GM23338 (cell line): ENCODE measurements around the gene MIR17HG.

Experiments
- EZH2 ChIP-seq: fragments of 200-600 bp; sonication (generic); IDR thresholded peaks from one replicate; pipeline ENCODE4 v1.8.0; 2017; ENCODE audit warnings: antibody characterized with exemption, mild to moderate bottlenecking, low read depth; ENCODE audit not compliant: unreplicated experiment
- EZH2phosphoT487 ChIP-seq: fragments of 200-600 bp; sonication (generic); IDR thresholded peaks from one replicate; pipeline ENCODE4 v1.8.1; 2018; ENCODE audit warnings: antibody characterized with exemption; ENCODE audit not compliant: unreplicated experiment
- POLR2AphosphoS5 ChIP-seq: IDR thresholded peaks from 2 replicates; pipeline ENCODE4 v1.6.1; 2016; ENCODE audit warnings: antibody characterized with exemption, low read depth
- STAT1 ChIP-seq: IDR thresholded peaks from one replicate; pipeline ENCODE4 v1.6.1; 2016; ENCODE audit warnings: antibody characterized with exemption; ENCODE audit not compliant: unreplicated experiment
- TF ChIP-seq, protein P1 (sequence below), 2 experiments: fragments of 200-600 bp in 1 of 2; sonication (generic) in 1 of 2; conservative IDR thresholded peaks; 2 replicates each; pipeline versions ENCODE4 v1.5.1 to v1.6.1; 2016 to 2017; ENCODE audit warnings: antibody characterized with exemption in 2 of 2, low read depth in 2 of 2, mild to moderate bottlenecking in 2 of 2, moderate library complexity in 1 of 2
- TF ChIP-seq, protein P2 (sequence below): IDR thresholded peaks from one replicate; pipeline ENCODE4 v1.6.1; 2018; ENCODE audit warnings: antibody characterized with exemption; ENCODE audit not compliant: unreplicated experiment
- TF ChIP-seq, protein P3 (sequence below): IDR thresholded peaks from 2 replicates; pipeline ENCODE4 v1.6.1; 2016; ENCODE audit warnings: antibody characterized with exemption

DNA sequence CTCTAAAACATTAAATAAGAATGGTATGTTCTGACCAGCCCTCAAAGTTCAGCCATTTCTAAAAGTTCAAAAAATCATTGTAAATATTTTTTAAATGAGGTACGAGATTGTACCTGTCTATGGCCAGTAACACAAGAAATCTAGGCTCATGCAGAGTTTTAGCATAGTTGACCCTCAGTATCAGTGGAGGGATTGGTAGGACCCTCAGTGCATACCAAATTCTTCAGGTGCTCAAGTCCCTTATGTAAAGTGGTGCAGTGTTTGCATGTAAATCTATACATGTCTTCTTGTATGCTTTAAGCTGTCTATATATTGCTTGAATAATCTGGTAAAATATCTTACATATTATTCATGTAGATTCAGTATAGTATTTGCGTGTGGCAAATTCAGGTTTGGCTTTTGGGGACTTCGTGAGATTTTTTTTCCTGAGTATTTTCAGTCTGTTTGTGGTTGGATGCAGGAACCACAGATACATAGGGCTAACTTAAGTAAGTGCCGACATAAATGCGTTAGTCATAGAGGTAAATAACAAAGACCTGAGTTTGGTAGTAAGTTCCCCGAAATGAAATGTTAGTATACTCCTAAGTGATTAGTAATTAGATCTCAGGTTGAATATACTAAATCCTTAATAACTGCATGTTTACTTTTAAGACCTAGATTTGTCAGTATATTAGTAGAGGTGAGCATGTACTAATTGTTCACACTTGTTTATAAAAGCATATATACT, 7.8 kb downstream of the MIR17HG start:
- TF ChIP-seq EZH2 (no peak), POLR2AphosphoS5 (no peak), EZH2phosphoT487 (no peak), STAT1 (no peak)
- TF ChIP-seq, protein P1, sequence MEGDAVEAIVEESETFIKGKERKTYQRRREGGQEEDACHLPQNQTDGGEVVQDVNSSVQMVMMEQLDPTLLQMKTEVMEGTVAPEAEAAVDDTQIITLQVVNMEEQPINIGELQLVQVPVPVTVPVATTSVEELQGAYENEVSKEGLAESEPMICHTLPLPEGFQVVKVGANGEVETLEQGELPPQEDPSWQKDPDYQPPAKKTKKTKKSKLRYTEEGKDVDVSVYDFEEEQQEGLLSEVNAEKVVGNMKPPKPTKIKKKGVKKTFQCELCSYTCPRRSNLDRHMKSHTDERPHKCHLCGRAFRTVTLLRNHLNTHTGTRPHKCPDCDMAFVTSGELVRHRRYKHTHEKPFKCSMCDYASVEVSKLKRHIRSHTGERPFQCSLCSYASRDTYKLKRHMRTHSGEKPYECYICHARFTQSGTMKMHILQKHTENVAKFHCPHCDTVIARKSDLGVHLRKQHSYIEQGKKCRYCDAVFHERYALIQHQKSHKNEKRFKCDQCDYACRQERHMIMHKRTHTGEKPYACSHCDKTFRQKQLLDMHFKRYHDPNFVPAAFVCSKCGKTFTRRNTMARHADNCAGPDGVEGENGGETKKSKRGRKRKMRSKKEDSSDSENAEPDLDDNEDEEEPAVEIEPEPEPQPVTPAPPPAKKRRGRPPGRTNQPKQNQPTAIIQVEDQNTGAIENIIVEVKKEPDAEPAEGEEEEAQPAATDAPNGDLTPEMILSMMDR (conservative IDR thresholded peaks at IDR 0.05; ENCODE audit: low read depth in 2 of 2) = no peak
- TF ChIP-seq, protein P2, sequence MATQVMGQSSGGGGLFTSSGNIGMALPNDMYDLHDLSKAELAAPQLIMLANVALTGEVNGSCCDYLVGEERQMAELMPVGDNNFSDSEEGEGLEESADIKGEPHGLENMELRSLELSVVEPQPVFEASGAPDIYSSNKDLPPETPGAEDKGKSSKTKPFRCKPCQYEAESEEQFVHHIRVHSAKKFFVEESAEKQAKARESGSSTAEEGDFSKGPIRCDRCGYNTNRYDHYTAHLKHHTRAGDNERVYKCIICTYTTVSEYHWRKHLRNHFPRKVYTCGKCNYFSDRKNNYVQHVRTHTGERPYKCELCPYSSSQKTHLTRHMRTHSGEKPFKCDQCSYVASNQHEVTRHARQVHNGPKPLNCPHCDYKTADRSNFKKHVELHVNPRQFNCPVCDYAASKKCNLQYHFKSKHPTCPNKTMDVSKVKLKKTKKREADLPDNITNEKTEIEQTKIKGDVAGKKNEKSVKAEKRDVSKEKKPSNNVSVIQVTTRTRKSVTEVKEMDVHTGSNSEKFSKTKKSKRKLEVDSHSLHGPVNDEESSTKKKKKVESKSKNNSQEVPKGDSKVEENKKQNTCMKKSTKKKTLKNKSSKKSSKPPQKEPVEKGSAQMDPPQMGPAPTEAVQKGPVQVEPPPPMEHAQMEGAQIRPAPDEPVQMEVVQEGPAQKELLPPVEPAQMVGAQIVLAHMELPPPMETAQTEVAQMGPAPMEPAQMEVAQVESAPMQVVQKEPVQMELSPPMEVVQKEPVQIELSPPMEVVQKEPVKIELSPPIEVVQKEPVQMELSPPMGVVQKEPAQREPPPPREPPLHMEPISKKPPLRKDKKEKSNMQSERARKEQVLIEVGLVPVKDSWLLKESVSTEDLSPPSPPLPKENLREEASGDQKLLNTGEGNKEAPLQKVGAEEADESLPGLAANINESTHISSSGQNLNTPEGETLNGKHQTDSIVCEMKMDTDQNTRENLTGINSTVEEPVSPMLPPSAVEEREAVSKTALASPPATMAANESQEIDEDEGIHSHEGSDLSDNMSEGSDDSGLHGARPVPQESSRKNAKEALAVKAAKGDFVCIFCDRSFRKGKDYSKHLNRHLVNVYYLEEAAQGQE = no peak
- TF ChIP-seq, protein P3, sequence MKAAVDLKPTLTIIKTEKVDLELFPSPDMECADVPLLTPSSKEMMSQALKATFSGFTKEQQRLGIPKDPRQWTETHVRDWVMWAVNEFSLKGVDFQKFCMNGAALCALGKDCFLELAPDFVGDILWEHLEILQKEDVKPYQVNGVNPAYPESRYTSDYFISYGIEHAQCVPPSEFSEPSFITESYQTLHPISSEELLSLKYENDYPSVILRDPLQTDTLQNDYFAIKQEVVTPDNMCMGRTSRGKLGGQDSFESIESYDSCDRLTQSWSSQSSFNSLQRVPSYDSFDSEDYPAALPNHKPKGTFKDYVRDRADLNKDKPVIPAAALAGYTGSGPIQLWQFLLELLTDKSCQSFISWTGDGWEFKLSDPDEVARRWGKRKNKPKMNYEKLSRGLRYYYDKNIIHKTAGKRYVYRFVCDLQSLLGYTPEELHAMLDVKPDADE = no peak
